K562 (cell line): ENCODE results near the gene TPX2. TPM values are rescaled to one million over a fixed set of nuclear protein-coding genes. Genes with fewer than 3 reads are reported as not detected.

Experiments used
- ATAC-seq: fragments of 200-7000 bp; cut with Tn5 transposase; 3 replicates; pipeline ENCODE4 v1.9.1; 2020; ENCODE audit warnings: moderate library complexity
- BruUV-seq: library from RNA; stranded (reverse); fragments of 400-500 nt; replicated peaks from 2 replicates; lab custom pipeline; 2021; lab: Mats Ljungman, UMichigan
- CTCF ChIA-PET: fragments of 300-600 bp; formaldehyde crosslinking; extraction: SDS; loops from one replicate; lab custom pipeline; 2021; ENCODE audit warnings: low intra/inter-chr PET ratio; lab: Yijun Ruan, JAX
- POLR2A ChIA-PET: fragments of 300-600, 350-650 bp; sonication (Branson Sonifier 250); formaldehyde crosslinking; extraction: SDS; loops from one replicate; lab custom pipeline; 2021; ENCODE audit warnings: antibody characterized with exemption, inconsistent platforms; lab: Yijun Ruan, JAX
- DNase-seq, 4 experiments: peaks; one replicate each; pipeline versions ENCODE4 v3.0.0 to v3.0.0-alpha.2; 2011 to 2018; ENCODE audit warnings: low spot score in 3 of 4, mixed read lengths in 3 of 4; ENCODE audit errors: extremely low read depth in 1 of 4
- FAIRE-seq: peaks from 2 replicates; lab custom pipeline; 2011; peaks lifted over from hg19 to GRCh38; lab: Jason Lieb, UNC
- H2AFZ ChIP-seq: 2 replicates; pipeline ENCODE4 v1.6.0; 2011; ENCODE audit warnings: low read depth, low read length, control low read depth, inconsistent platforms
- H3K27ac ChIP-seq: fragments of 200-600 bp; 3 replicates; pipeline ENCODE4 v1.8.0; 2011; ENCODE audit warnings: low read depth, mild to moderate bottlenecking, control low read depth, inconsistent platforms, low read length, moderate library complexity, mixed read lengths; ENCODE audit errors: extremely low read depth
- H3K27me3 ChIP-seq, 2 experiments: fragments of 300-600 bp in 1 of 2; 2 replicates in 1 of 2; 3 replicates in 1 of 2; pipeline versions ENCODE4 v1.6.0 to v1.8.0; 2011; ENCODE audit warnings: inconsistent platforms in 2 of 2, low read length in 2 of 2, mild to moderate bottlenecking in 1 of 2, mixed read lengths in 1 of 2, moderate library complexity in 1 of 2; ENCODE audit not compliant: control insufficient read depth in 2 of 2, insufficient read depth in 2 of 2
- H3K36me3 ChIP-seq: fragments of 300-600 bp; 3 replicates; pipeline ENCODE4 v1.8.0; 2011; ENCODE audit warnings: mild to moderate bottlenecking, low read length, inconsistent platforms; ENCODE audit not compliant: control insufficient read depth, insufficient read depth
- H3K4me1 ChIP-seq, 2 experiments: fragments of 200-600 bp in 1 of 2; replicated peaks in 1 of 2; 2 replicates in 1 of 2; 3 replicates in 1 of 2; pipeline versions ENCODE4 v1.5.1 to v1.8.0; 2011; ENCODE audit warnings: inconsistent platforms in 2 of 2, low read length in 2 of 2, mild to moderate bottlenecking in 1 of 2, mixed read lengths in 1 of 2, moderate library complexity in 1 of 2; ENCODE audit not compliant: control insufficient read depth in 2 of 2, insufficient read depth in 2 of 2
- H3K4me2 ChIP-seq: 2 replicates; pipeline ENCODE4 v1.6.1; 2011; ENCODE audit warnings: low read length, control low read depth, inconsistent platforms, mixed read lengths; ENCODE audit not compliant: insufficient read depth
- H3K4me3 ChIP-seq: fragments of 200-600 bp; sonication (generic), shearing (Covaris generic); 2 replicates; pipeline ENCODE4 v1.5.1; 2016; ENCODE audit warnings: control low read depth, inconsistent platforms
- H3K79me2 ChIP-seq: fragments of 200-600 bp; 3 replicates; pipeline ENCODE4 v1.8.0; 2011; ENCODE audit warnings: low read length, inconsistent platforms; ENCODE audit not compliant: control insufficient read depth, insufficient read depth
- H3K9ac ChIP-seq, 2 experiments: 2 replicates each; pipeline versions ENCODE4 v1.6.0 to v1.6.1; 2011; ENCODE audit warnings: low read depth in 2 of 2, low read length in 2 of 2, control low read depth in 1 of 2, inconsistent platforms in 1 of 2, mild to moderate bottlenecking in 1 of 2, mixed read lengths in 1 of 2; ENCODE audit not compliant: insufficient read depth in 1 of 2
- H3K9me1 ChIP-seq: one replicate; pipeline ENCODE4 v1.6.0; 2011; ENCODE audit warnings: inconsistent platforms, mild to moderate bottlenecking, low read length, moderate library complexity; ENCODE audit not compliant: control insufficient read depth, insufficient read depth
- H3K9me3 ChIP-seq: replicated peaks from 2 replicates; pipeline ENCODE4 v1.5.1; 2011; ENCODE audit warnings: low read depth, low read length, inconsistent platforms; ENCODE audit not compliant: control insufficient read depth, insufficient read depth
- H4K20me1 ChIP-seq: replicated peaks from 2 replicates; pipeline ENCODE4 v1.6.1; 2011; ENCODE audit warnings: low read length, inconsistent platforms, mixed read lengths; ENCODE audit not compliant: control insufficient read depth, insufficient read depth
- LCOR ChIP-seq: sonication (generic); formaldehyde crosslinking; IDR thresholded peaks from 2 replicates; pipeline ENCODE4 v1.8.0; 2022; ENCODE audit warnings: mild to moderate bottlenecking, missing genetic modification reagents
- POLR2H ChIP-seq: IDR thresholded peaks from 2 replicates; pipeline ENCODE4 v1.6.1; 2016; ENCODE audit warnings: missing genetic modification characterization, low read depth, mild to moderate bottlenecking, control low read depth, missing compliant biosample characterization, moderate library complexity
- SETDB1 ChIP-seq: IDR thresholded peaks from one replicate; pipeline ENCODE4 v1.6.1; 2012; ENCODE audit warnings: low read length, control low read depth, inconsistent platforms
- ZFX ChIP-seq: sonication (generic); formaldehyde crosslinking; IDR thresholded peaks from 2 replicates; pipeline ENCODE4 v1.8.0; 2022; ENCODE audit warnings: mild to moderate bottlenecking, missing genetic modification reagents, moderate library complexity
- WGBS: fragments of 100-300 bp; shearing (Covaris generic); methylation state at CpG from one replicate; pipeline ENCODE4 v1.1.6; 2016; ENCODE audit warnings: low coverage, mixed read lengths; ENCODE audit not compliant: insufficient coverage; ENCODE audit errors: missing lambda C conversion rate; 5-methylcytosine and 5-hydroxymethylcytosine counted together
- in situ Hi-C: fragments of 300-500 bp; cut with MboI; formaldehyde crosslinking; loops from 4 replicates; pipeline ENCODE4 v1.15.0; 2018; ENCODE audit warnings: inconsistent platforms, mixed read lengths
- intact Hi-C: fragments of 100-400 bp; cut with micrococcal nuclease; formaldehyde crosslinking; loops from 2 replicates; pipeline ENCODE4 v1.14.2; 2022
- polyA plus RNA-seq, 8 experiments: library from polyadenylated mRNA; depleted of rRNA in 4 of 8; stranded (reverse) in 5 of 8; unstranded in 3 of 8; fragments of >200 nt; fragmentation: Nextera tagmentation in 2 of 8; fragmentation: Illumina TruSeq in 1 of 8; extraction: Ambion mirVana in 2 of 8; extraction: Trizol in 1 of 8; gene quantifications; 2 replicates each; pipeline versions ENCODE4 v1.2.1 to v1.2.3, GENCODE V29; 2011 to 2014; ENCODE audit warnings: inconsistent platforms in 1 of 8, missing spikeins in 1 of 8
- total RNA-seq, 7 experiments: library from RNA; depleted of rRNA in 6 of 7; stranded (reverse); fragments of >200 nt in 6 of 7; fragmentation: Illumina TruSeq in 2 of 7; extraction: Trizol in 2 of 7; gene quantifications; 2 replicates each; pipeline versions ENCODE4 v1.2.1 to v1.2.3, GENCODE V29; 2011 to 2021; ENCODE audit warnings: low replicate concordance in 1 of 7

TPX2 gene
- total and polyA plus RNA-seq, 9 of the 15 experiments (the other 6 are each of a cell fraction or from before 2014, with no cell fraction given): 48.0 to 241 (median 133) TPM

DNA sequence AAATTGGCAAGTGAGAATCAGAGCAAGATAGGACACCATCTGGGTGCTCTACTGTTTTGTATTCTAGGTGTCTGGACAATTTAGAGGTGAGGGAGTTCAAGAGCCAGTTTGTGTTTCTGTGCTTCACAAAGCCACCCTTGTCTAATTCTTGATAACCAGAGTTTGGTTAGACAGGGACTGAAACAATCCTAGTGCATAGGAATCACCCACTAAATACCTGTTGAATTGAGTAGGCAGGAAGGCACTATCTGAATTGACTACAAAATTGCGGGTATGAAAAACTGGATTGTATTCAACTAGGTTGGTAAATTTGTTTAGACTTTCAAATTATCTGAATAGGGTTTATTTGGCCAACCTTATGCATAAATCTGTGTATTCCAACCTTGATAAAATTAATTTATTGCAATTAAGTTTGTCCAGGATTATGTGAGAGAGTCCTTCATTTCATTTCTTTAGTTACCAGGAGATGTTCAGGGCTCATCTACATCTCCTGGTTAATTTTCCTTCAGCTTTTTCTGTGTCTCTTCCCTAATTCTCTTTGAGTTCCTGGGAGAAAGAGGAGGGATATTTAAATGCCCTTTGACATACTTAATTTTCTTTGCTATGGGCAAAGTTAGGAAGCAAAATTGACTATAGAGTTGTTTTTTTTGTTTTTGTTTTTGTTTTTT lies 1.7 kb downstream of the TPX2 start:
- H3K27me3 ChIP-seq: no peaks in the 10 kb centered on the region
- no TSS peak for BruUV-seq
- no peaks in the 10 kb centered on the region for H3K9me1 ChIP-seq
- FAIRE-seq: no peak
- TF ChIP-seq ZFX (CRISPR knock-in tag) (peak; percentile 32; the same call in 1 of the 2 replicates), POLR2H (0 out of 2 replicates have a peak, but pooled peaks have one; percentile 29), SETDB1 (no peak), LCOR (0 out of 2 replicates have a peak, but pooled peaks have one; percentile 13)
- TF ChIP-seq, all 486 proteins: peak for 3
- Histone ChIP-seq H3K9me3 (no peaks in the 10 kb centered on the region), H3K36me3 (peaks cover 42% of the 10 kb centered on the region; the same call in 2 of the 3 replicates), H3K4me1 (peaks cover 8 to 11% of the 10 kb centered on the region in 2 experiments; a peak in 4 of 5 replicates), H3K4me3 (peak overlapping the region; percentile 82), H3K9ac (peak overlapping the region; percentile 29 to 97), H3K79me2 (peaks cover 83% of the 10 kb centered on the region), H3K27ac (peak overlapping the region; percentile 95), H2AFZ (no peak overlapping the region), H4K20me1 (0 out of 2 replicates have a peak, but pooled peaks cover 5% of the 10 kb centered on the region), H3K4me2 (peak overlapping the region; percentile 99)
- ATAC-seq (peak; percentile 1; the same call in 1 of the 3 replicates), DNase-seq (no peak)
- ChIA-PET POLR2A (interaction anchor here (0.6 to 1.1 kb wide), 5 partner anchors 9 to 130 kb away, joined by 3 to 6 read pairs (median 4); no protein-coding TSS in a partner anchor), CTCF (no interaction called here)
- intact Hi-C loops: no loop called here
- WGBS: 0% methylated on average over 1 of the region's 1 CpG
- in situ Hi-C loops: no loop called here
